Left lobe of liver (tissue), 2 donors: ENCODE results near the gene ARHGEF40. TPM values are rescaled to one million over a fixed set of nuclear protein-coding genes. Genes with fewer than 3 reads are reported as not detected.
"Not testable (repeated sequence)": the region's sequence is repeated elsewhere in the genome, so short reads cannot be mapped to it uniquely, and the experiment has no call there.

Experiments
- ATAC-seq: fragments of 200-7000 bp; cut with Tn5 transposase; one replicate; pipeline ENCODE4 v1.9.1; 2020; ENCODE audit warnings: mild to moderate bottlenecking, moderate library complexity
- DNase-seq: peaks from one replicate; pipeline ENCODE4 v3.0.0-alpha.2; 2020; ENCODE audit warnings: low spot score
- total RNA-seq: library from RNA; stranded (reverse); gene quantifications from one replicate; pipeline ENCODE4 v1.2.1, GENCODE V29; 2021
- donor health status: DM: no; HTN: no; CAD: no; lungs with moderate emphysema.
- donor health status: DM: no; HTN: yes; CAD: no.

ARHGEF40 gene
- total RNA-seq, 1 donor from 2014 or later: 41.9 TPM

GRCh38 chr14:21039585-21040369 is 30.3 kb upstream of the ARHGEF40 start:
- DNase-seq (no peak), ATAC-seq (peak; percentile 54)

- ATAC-seq: no peak
- DNase-seq: no peak
These were observed 29.7 kb upstream of the ARHGEF40 start for GRCh38 chr14:21040370-21040925.

GRCh38 chr14:21040941-21041340 is 29.2 kb upstream of the ARHGEF40 start:
- not testable (repeated sequence) for ATAC-seq, DNase-seq

GRCh38 chr14:21041676-21042433 is 28.2 kb upstream of the ARHGEF40 start, which contains the start of gene RNASE7:
RNASE7 (plus strand) TSS chr14:21042362; CDS start chr14:21042993, 631 bp downstream.
- ATAC-seq: no peak
- no peak for DNase-seq

GRCh38 chr14:21042918-21043317 is 27.2 kb upstream of the ARHGEF40 start:
- peak; percentile 71 for DNase-seq
- peak; percentile 45 for ATAC-seq

DNA sequence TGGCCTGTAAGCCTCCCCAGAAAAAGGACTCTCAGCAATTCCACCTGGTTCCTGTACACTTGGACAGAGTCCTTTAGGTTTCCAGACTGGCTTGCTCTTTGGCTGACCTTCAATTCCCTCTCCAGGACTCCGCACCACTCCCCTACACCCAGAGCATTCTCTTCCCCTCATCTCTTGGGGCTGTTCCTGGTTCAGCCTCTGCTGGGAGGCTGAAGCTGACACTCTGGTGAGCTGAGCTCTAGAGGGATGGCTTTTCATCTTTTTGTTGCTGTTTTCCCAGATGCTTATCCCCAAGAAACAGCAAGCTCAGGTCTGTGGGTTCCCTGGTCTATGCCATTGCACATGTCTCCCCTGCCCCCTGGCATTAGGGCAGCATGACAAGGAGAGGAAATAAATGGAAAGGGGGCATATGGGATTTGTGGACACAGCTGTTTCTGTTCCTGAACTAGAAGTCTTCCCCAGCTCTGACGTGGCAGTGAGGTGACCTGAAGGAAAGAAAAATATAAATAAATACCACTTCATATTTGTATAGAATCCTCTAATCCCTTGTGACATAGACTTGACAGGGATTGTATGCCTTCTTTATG is 26.6 kb upstream of the ARHGEF40 start:
- ATAC-seq: peak; percentile 42
- DNase-seq: no peak

DNA sequence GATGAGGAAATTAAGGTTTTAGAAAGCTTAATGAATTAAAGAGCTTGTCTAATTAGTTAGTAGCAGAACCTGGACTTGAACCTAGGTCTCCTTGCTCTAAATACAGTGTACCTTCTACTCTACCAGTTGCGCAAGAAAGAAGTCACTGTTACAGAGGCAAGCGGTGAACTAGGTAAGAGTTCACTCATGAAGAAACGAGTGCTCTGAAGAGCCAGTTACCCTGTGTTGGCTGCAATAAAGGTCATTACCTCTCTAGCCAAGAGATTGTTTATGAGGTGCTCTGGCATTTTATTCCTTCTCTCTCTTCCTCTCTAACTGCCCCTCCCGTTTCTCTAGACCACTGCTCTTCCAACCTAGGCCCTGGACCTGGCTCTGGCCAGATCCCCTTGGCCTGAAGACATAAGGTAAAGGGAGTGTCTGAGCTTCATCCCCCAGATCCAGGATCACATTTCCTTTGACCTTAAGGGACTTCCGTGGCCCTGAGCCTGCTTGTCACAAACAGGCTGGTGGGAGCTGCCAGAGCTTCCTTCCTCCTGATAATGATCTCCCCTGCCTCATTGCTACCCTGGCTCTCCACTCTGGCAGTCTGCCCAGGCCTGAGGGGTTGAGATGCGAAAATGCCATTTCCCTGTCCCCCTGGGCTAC is 26.0 kb upstream of the ARHGEF40 start:
- ATAC-seq (peak; percentile 58), DNase-seq (peak; percentile 66)

GRCh38 chr14:21047378-21047781 is 22.7 kb upstream of the ARHGEF40 start:
- peak; percentile 17 for ATAC-seq
- no peak for DNase-seq

GRCh38 chr14:21048638-21049037 is 21.5 kb upstream of the ARHGEF40 start:
- ATAC-seq (peak; percentile 69), DNase-seq (peak; percentile 64)

DNA sequence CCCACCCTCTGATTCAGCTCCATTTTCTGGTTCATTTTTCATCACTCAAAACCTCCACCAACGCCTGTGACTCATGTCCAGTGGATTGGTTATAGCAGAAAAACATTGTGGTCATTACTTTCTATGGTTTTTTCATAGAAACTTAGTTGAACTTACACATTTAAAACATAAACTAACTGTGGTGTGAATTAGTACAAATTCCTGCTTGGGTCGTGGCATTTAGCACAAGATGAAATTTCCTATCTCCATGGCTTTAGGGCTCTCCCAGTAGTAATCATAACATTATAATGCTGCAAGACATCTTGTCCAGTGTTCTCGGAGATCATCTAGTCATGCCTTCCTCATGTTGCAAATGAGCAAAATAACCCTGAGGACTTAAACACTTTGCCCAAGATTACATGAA is 20.8 kb upstream of the ARHGEF40 start:
- no peak for DNase-seq

GRCh38 chr14:21050597-21050996 is 19.5 kb upstream of the ARHGEF40 start:
- no peak for ATAC-seq
- no peak for DNase-seq

More for the DNA sequence above, 20.8 kb upstream of the ARHGEF40 start:
- no peak for ATAC-seq

DNA sequence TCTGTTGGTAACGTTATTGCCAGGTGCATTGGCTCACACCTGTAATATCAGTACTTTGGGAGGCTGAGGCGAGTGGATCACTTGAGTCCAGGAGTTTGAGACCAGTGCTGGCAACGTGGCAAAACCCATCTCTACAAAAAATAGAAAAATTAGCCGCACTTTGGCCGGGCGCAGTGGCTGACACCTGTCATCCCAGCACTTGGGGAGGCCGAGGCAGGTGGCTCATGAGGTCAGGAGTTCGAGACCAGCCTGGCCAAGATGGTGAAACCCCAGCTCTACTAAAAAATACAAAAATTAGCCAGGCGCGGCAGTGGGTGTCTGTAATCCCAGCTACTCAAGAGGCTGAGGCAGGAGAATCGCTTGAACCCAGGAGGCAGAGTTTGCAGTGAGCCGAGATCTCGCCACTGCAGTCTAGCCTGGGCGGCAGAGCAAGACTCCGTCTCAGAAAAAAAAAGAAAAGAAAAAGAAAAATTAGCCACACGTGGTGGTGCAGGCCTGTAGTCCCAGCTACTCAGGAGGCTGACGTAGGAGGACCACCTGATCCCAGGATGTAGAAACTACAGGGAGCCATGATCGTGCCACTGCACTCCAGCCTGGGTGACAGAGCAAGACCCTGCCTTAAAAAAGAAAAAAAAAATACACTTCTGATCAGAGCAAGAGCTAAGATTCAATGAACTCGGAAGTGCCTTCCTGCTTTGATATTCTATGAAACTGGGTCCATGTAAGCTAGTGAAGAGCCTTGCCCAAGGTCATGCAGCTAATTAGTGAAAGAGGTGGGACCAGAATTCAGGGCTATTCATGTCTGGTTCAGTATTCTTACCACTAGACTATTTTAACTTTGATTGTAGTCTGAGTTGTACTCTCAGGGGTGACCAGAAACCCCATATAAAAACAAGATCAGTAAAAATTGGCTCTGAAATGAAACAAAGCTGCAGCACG is 16.7 kb upstream of the ARHGEF40 start:
- DNase-seq (no peak), ATAC-seq (peak; percentile 6)

- ATAC-seq (peak; percentile 77), DNase-seq (peak; percentile 86)
These were observed 15.9 kb upstream of the ARHGEF40 start for GRCh38 chr14:21054123-21054767.

- ATAC-seq (peak; percentile 0), DNase-seq (no peak)
These were observed 15.3 kb upstream of the ARHGEF40 start for GRCh38 chr14:21054768-21055145.

- DNase-seq (peak; percentile 89), ATAC-seq (peak; percentile 84)
These were observed 14.5 kb upstream of the ARHGEF40 start for GRCh38 chr14:21055432-21056117.

GRCh38 chr14:21056520-21057163 is 13.5 kb upstream of the ARHGEF40 start:
- DNase-seq: no peak

GRCh38 chr14:21057803-21058675 is 12.1 kb upstream of the ARHGEF40 start, which contains the start of gene RNASE8:
RNASE8 (plus strand) TSS chr14:21057822; CDS start chr14:21057893, 71 bp downstream.
- no peak for ATAC-seq

More at GRCh38 chr14:21056520-21057163, 13.5 kb upstream of the ARHGEF40 start:
- no peak for ATAC-seq

More at GRCh38 chr14:21057803-21058675, 12.1 kb upstream of the ARHGEF40 start, which contains the start of gene RNASE8:
- DNase-seq: no peak
